ENCODE measurements around the gene ASB18.

ASB18 gene

GRCh38 chr2:236156095-236156859 lies 107.9 kb downstream of the ASB18 start:
- no peaks in the 10 kb centered on the region for H3K36me3 ChIP-seq (ENCODE audit: control insufficient read depth in 2 of 2, insufficient read depth in 1 of 2, low read length in 2 of 2)
- H3K27ac ChIP-seq (ENCODE audit: extremely low read depth, low read depth, low read length) = no peak overlapping the region
- no peak overlapping the region for H3K4me3 ChIP-seq (ENCODE audit: low read depth, low read length)
- TF ChIP-seq ZNF776 (tag by site-specific recombination; IDR thresholded peaks at IDR 0.05; ENCODE audit: borderline replicate concordance) (no peak), ZNF26 (tag by site-specific recombination; IDR thresholded peaks at IDR 0.05) (no peak), PRDM6 (tag by site-specific recombination; IDR thresholded peaks at IDR 0.05) (no peak), BCL11B (tag by site-specific recombination; IDR thresholded peaks at IDR 0.05; ENCODE audit: low read depth) (no peak), ZSCAN30 (tag by site-specific recombination; IDR thresholded peaks at IDR 0.05) (no peak), ZNF391 (tag by site-specific recombination; IDR thresholded peaks at IDR 0.05; ENCODE audit: borderline replicate concordance, low read depth) (no peak), ZNF416 (tag by site-specific recombination; IDR thresholded peaks at IDR 0.05) (no peak), INSM2 (tag by site-specific recombination; IDR thresholded peaks at IDR 0.05) (no peak), ZNF335 (tag by site-specific recombination; conservative IDR thresholded peaks at IDR 0.05) (no peak), ZNF837 (tag by site-specific recombination; IDR thresholded peaks at IDR 0.05) (no peak), ZBTB21 (tag by site-specific recombination; IDR thresholded peaks at IDR 0.05) (no peak)
- POLR2A ChIA-PET = no interaction called here
- H3K4me1 ChIP-seq (ENCODE audit: control insufficient read depth, insufficient read depth, low read length) = no peaks in the 10 kb centered on the region
- H3K9me3 ChIP-seq (ENCODE audit: control insufficient read depth, insufficient read depth, low read depth, low read length) = no peaks in the 10 kb centered on the region
- CTCF ChIA-PET = no interaction called here

GRCh38 chr2:236155406-236155805 lies 108.8 kb downstream of the ASB18 start:
- CTCF ChIA-PET = no interaction called here

GRCh38 chr2:236146436-236146835 lies 117.8 kb downstream of the ASB18 start:
- Histone ChIP-seq H3K4me3 (ENCODE audit: low read depth, low read length) (no peak overlapping the region), H3K27ac (ENCODE audit: extremely low read depth, low read depth, low read length) (no peak overlapping the region), H3K36me3 (ENCODE audit: control insufficient read depth in 2 of 2, insufficient read depth in 1 of 2, low read length in 2 of 2) (no peaks in the 10 kb centered on the region), H3K9me3 (ENCODE audit: control insufficient read depth, insufficient read depth, low read depth, low read length) (no peaks in the 10 kb centered on the region), H3K4me1 (ENCODE audit: control insufficient read depth, insufficient read depth, low read length) (no peaks in the 10 kb centered on the region)
- ChIA-PET POLR2A (no interaction called here), CTCF (interaction anchor here (0.5 to 1.2 kb wide), 2 partner anchors 13 to 20 kb away, joined by 3 read pairs; no protein-coding TSS in a partner anchor)
- TF ChIP-seq ZNF26 (tag by site-specific recombination; IDR thresholded peaks at IDR 0.05) (no peak), TRIM28 (IDR thresholded peaks at IDR 0.05; ENCODE audit: borderline replicate concordance, low read length) (no peak), GLI4 (tag by site-specific recombination; IDR thresholded peaks at IDR 0.05) (no peak), ZNF391 (tag by site-specific recombination; IDR thresholded peaks at IDR 0.05; ENCODE audit: borderline replicate concordance, low read depth) (no peak), ZBTB44 (tag by site-specific recombination; IDR thresholded peaks at IDR 0.05) (no peak), ZNF362 (tag by site-specific recombination; IDR thresholded peaks at IDR 0.05) (no peak), ZNF37A (tag by site-specific recombination; IDR thresholded peaks at IDR 0.05) (no peak), ZNF521 (tag by site-specific recombination; IDR thresholded peaks at IDR 0.05) (no peak), ZSCAN16 (tag by site-specific recombination; IDR thresholded peaks at IDR 0.05) (no peak), ZNF274 (IDR thresholded peaks at IDR 0.05; ENCODE audit: low read length) (no peak), ZNF274 (tag by site-specific recombination; IDR thresholded peaks at IDR 0.05; ENCODE audit: borderline replicate concordance) (no peak), ZNF426 (tag by site-specific recombination; IDR thresholded peaks at IDR 0.05) (no peak)

More at GRCh38 chr2:236155406-236155805, 108.8 kb downstream of the ASB18 start:
- TF ChIP-seq ZNF394 (tag by site-specific recombination; IDR thresholded peaks at IDR 0.05; ENCODE audit: borderline replicate concordance) (no peak), HOXD13 (CRISPR knock-in tag; IDR thresholded peaks at IDR 0.05; ENCODE audit: borderline replicate concordance) (no peak)
- Histone ChIP-seq H3K9me3 (ENCODE audit: control insufficient read depth, insufficient read depth, low read depth, low read length) (no peaks in the 10 kb centered on the region), H3K36me3 (ENCODE audit: control insufficient read depth in 2 of 2, insufficient read depth in 1 of 2, low read length in 2 of 2) (no peaks in the 10 kb centered on the region), H3K4me1 (ENCODE audit: control insufficient read depth, insufficient read depth, low read length) (no peaks in the 10 kb centered on the region), H3K4me3 (ENCODE audit: low read depth, low read length) (no peak overlapping the region), H3K27ac (ENCODE audit: extremely low read depth, low read depth, low read length) (no peak overlapping the region)
- POLR2A ChIA-PET = no interaction called here
